Neural cell (in vitro differentiated cells): ENCODE measurements around the gene SRF.
A peak's percentile ranks its signal among the peaks of the same experiment; 100 is the strongest.

Source experiments
- MXI1 ChIP-seq: fragments of 450-650 bp; conservative IDR thresholded peaks from 2 replicates; pipeline ENCODE4 v1.6.1; 2014; ENCODE audit warnings: antibody characterized with exemption, mild to moderate bottlenecking; ENCODE audit not compliant: poor library complexity, severe bottlenecking
- REST ChIP-seq: IDR thresholded peaks from 2 replicates; pipeline ENCODE4 v1.6.1; 2012; ENCODE audit warnings: borderline replicate concordance
- TF ChIP-seq, protein P1 (sequence below): fragments of 450-650 bp; IDR thresholded peaks from 2 replicates; pipeline ENCODE4 v1.5.1; 2014; ENCODE audit warnings: antibody characterized with exemption, mild to moderate bottlenecking, moderate library complexity; ENCODE audit not compliant: poor library complexity, severe bottlenecking

DNA sequence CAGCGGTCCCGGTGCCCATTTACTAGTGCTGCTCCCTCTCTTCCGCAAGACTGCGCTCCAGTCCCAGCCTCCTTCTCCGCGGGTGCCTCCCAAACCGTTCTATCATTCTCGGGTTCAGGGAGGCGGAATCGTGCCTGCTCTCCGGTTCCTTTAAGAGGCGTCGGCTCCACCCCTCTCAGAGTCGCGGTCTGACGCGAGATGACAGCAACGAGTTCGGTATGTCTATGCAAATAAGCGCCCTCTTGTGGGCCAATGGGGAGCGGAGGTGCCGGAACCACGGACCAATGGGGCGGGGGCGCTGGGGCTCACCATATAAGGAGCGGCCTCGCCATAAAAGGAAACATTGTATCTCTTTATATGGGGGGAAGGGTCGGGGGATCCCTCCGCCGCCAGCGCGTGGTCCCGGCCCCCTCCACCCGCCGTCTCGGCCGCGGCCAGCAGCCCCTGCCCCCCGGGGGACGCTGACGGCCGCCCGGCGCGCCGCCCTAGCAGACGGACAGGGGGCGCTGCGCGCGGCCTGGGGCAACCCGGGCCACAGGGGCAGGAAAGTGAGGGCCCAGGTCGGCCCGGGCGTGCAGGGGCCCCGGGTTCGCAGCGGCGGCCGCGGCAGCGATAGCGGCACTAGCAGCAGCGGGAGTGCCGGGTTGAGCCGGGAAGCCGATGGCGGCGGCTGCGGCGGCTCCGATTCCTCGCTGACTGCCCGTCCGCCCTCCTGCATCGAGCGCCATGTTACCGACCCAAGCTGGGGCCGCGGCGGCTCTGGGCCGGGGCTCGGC, at the start of gene SRF:
- TF ChIP-seq, protein P1, sequence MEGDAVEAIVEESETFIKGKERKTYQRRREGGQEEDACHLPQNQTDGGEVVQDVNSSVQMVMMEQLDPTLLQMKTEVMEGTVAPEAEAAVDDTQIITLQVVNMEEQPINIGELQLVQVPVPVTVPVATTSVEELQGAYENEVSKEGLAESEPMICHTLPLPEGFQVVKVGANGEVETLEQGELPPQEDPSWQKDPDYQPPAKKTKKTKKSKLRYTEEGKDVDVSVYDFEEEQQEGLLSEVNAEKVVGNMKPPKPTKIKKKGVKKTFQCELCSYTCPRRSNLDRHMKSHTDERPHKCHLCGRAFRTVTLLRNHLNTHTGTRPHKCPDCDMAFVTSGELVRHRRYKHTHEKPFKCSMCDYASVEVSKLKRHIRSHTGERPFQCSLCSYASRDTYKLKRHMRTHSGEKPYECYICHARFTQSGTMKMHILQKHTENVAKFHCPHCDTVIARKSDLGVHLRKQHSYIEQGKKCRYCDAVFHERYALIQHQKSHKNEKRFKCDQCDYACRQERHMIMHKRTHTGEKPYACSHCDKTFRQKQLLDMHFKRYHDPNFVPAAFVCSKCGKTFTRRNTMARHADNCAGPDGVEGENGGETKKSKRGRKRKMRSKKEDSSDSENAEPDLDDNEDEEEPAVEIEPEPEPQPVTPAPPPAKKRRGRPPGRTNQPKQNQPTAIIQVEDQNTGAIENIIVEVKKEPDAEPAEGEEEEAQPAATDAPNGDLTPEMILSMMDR: peak; percentile 78
- peak; percentile 83 for TF ChIP-seq MXI1
- TF ChIP-seq REST: peak; percentile 80
